IMR-90 (cell line): ENCODE results near the gene ARHGEF7. TPM values are rescaled to one million over a fixed set of nuclear protein-coding genes. Genes with fewer than 3 reads are reported as not detected.

Experiments
- ATAC-seq: fragments of 200-7000 bp; cut with Tn5 transposase; 2 replicates; pipeline ENCODE4 v1.9.1; 2020; ENCODE audit warnings: low read depth, mild to moderate bottlenecking, moderate library complexity
- BruUV-seq: library from RNA; stranded (reverse); fragments of 400-500 nt; replicated peaks from 2 replicates; lab custom pipeline; 2021; lab: Mats Ljungman, UMichigan
- CTCF ChIA-PET: fragments of 300-600 bp; formaldehyde crosslinking; extraction: SDS; loops from one replicate; lab custom pipeline; 2021; ENCODE audit warnings: antibody characterized with exemption; lab: Yijun Ruan, JAX
- POLR2A ChIA-PET: fragments of 300-600 bp; sonication (Branson Sonifier 250); formaldehyde crosslinking; loops from one replicate; lab custom pipeline; 2022; ENCODE audit warnings: antibody characterized with exemption; ENCODE audit not compliant: unreplicated experiment; lab: Charles Lee
- DNase-seq: peaks from one replicate; pipeline ENCODE4 v3.0.0; 2013
- H2AFZ ChIP-seq: replicated peaks from 2 replicates; pipeline ENCODE3; 2013; ENCODE audit warnings: low read length, mild to moderate bottlenecking; ENCODE audit not compliant: poor library complexity
- H2AK5ac ChIP-seq: 2 replicates; pipeline ENCODE4 v1.6.1; 2013; ENCODE audit warnings: low read depth, low read length, inconsistent platforms
- H2AK9ac ChIP-seq: replicated peaks from 2 replicates; pipeline ENCODE3; 2013; ENCODE audit warnings: mild to moderate bottlenecking, low read depth, low read length, moderate library complexity; ENCODE audit not compliant: poor library complexity
- H2BK120ac ChIP-seq: 2 replicates; pipeline ENCODE4 v1.6.1; 2013; ENCODE audit warnings: low read depth, low read length, inconsistent platforms
- H2BK15ac ChIP-seq: 3 replicates; pipeline ENCODE4 v1.6.1; 2013; ENCODE audit warnings: low read depth, low read length, inconsistent platforms
- H2BK20ac ChIP-seq: 2 replicates; pipeline ENCODE4 v1.6.1; 2013; ENCODE audit warnings: low read depth, mild to moderate bottlenecking, inconsistent platforms, low read length, moderate library complexity
- H2BK5ac ChIP-seq: 2 replicates; pipeline ENCODE4 v1.6.1; 2013; ENCODE audit warnings: mild to moderate bottlenecking, low read depth, low read length, inconsistent platforms; ENCODE audit not compliant: poor library complexity, severe bottlenecking
- H3K14ac ChIP-seq: replicated peaks from 2 replicates; pipeline ENCODE4 v1.6.1; 2013; ENCODE audit warnings: low read depth, low read length, inconsistent platforms
- H3K18ac ChIP-seq: 2 replicates; pipeline ENCODE4 v1.6.1; 2013; ENCODE audit warnings: low read depth, low read length, control low read depth
- H3K23ac ChIP-seq: 2 replicates; pipeline ENCODE4 v1.6.1; 2013; ENCODE audit warnings: low read depth, low read length, inconsistent platforms
- H3K27ac ChIP-seq: 2 replicates; pipeline ENCODE4 v1.5.1; 2013; ENCODE audit warnings: mild to moderate bottlenecking, control low read depth, low read length; ENCODE audit not compliant: insufficient read depth
- H3K27me3 ChIP-seq: 2 replicates; pipeline ENCODE4 v1.6.1; 2013; ENCODE audit warnings: low read length; ENCODE audit not compliant: control insufficient read depth, insufficient read depth
- H3K36me3 ChIP-seq: 2 replicates; pipeline ENCODE4 v1.6.1; 2013; ENCODE audit warnings: low read length, mixed read lengths; ENCODE audit not compliant: control insufficient read depth, insufficient read depth
- H3K4ac ChIP-seq: 2 replicates; pipeline ENCODE4 v1.6.1; 2013; ENCODE audit warnings: low read depth, low read length, inconsistent platforms
- H3K4me1 ChIP-seq: 2 replicates; pipeline ENCODE4 v1.6.1; 2013; ENCODE audit warnings: low read length, mixed read lengths; ENCODE audit not compliant: control insufficient read depth, insufficient read depth
- H3K4me2 ChIP-seq: 2 replicates; pipeline ENCODE4 v1.6.1; 2013; ENCODE audit warnings: low read depth, mild to moderate bottlenecking, control low read depth, low read length, moderate library complexity
- H3K4me3 ChIP-seq: 2 replicates; pipeline ENCODE4 v1.5.1; 2013; ENCODE audit warnings: low read depth, mild to moderate bottlenecking, control low read depth, low read length, moderate library complexity; ENCODE audit not compliant: insufficient read depth
- H3K56ac ChIP-seq: 2 replicates; pipeline ENCODE4 v1.6.1; 2013; ENCODE audit warnings: low read length, inconsistent platforms; ENCODE audit not compliant: insufficient read depth; ENCODE audit errors: extremely low read depth
- H3K79me1 ChIP-seq, 2 experiments: 2 replicates each; pipeline ENCODE4 v1.6.1; 2013; ENCODE audit warnings: low read length in 2 of 2, inconsistent platforms in 1 of 2, low read depth in 1 of 2
- H3K9ac ChIP-seq: 2 replicates; pipeline ENCODE4 v1.6.1; 2013; ENCODE audit warnings: low read depth, low read length, control low read depth
- H3K9me1 ChIP-seq: 2 replicates; pipeline ENCODE4 v1.6.1; 2013; ENCODE audit warnings: low read length, inconsistent platforms; ENCODE audit not compliant: insufficient read depth
- H3K9me3 ChIP-seq: 2 replicates; pipeline ENCODE4 v1.6.1; 2013; ENCODE audit warnings: low read length; ENCODE audit not compliant: control insufficient read depth, insufficient read depth
- H4K20me1 ChIP-seq: 2 replicates; pipeline ENCODE4 v1.6.1; 2013; ENCODE audit warnings: low read length, inconsistent platforms; ENCODE audit not compliant: insufficient read depth
- H4K5ac ChIP-seq: 2 replicates; pipeline ENCODE4 v1.6.1; 2013; ENCODE audit warnings: mild to moderate bottlenecking, low read depth, low read length, control low read depth
- H4K8ac ChIP-seq, 2 experiments: 2 replicates each; pipeline ENCODE4 v1.6.1; 2013; ENCODE audit warnings: low read depth in 2 of 2, low read length in 2 of 2, control low read depth in 1 of 2, inconsistent platforms in 1 of 2
- H4K91ac ChIP-seq: 2 replicates; pipeline ENCODE4 v1.6.1; 2013; ENCODE audit warnings: low read depth, low read length, inconsistent platforms; ENCODE audit not compliant: insufficient read depth
- CEBPB ChIP-seq: IDR thresholded peaks from 2 replicates; pipeline ENCODE4 v1.6.1; 2012; ENCODE audit warnings: low read depth, low read length, improper control_type of control experiment
- CHD1 ChIP-seq: IDR thresholded peaks from 2 replicates; pipeline ENCODE4 v1.6.1; 2012; ENCODE audit warnings: low read depth, low read length, improper control_type of control experiment
- FOS ChIP-seq: fragments of 150-350 bp; IDR thresholded peaks from 2 replicates; pipeline ENCODE4 v1.6.1; 2016; ENCODE audit warnings: low read depth, low read length
- MAFK ChIP-seq: IDR thresholded peaks from 2 replicates; pipeline ENCODE4 v1.6.1; 2012; ENCODE audit warnings: low read depth, low read length, improper control_type of control experiment
- MAZ ChIP-seq: IDR thresholded peaks from 2 replicates; pipeline ENCODE4 v1.6.1; 2012; ENCODE audit warnings: low read depth, mild to moderate bottlenecking, low read length, improper control_type of control experiment, moderate library complexity, borderline replicate concordance
- MXI1 ChIP-seq: IDR thresholded peaks from 2 replicates; pipeline ENCODE4 v1.6.1; 2012; ENCODE audit warnings: low read depth, mild to moderate bottlenecking, low read length, moderate library complexity, borderline replicate concordance
- NFE2L2 ChIP-seq: fragments of 150-350 bp; IDR thresholded peaks from 2 replicates; pipeline ENCODE4 v1.6.1; 2016; ENCODE audit warnings: low read depth, mild to moderate bottlenecking, low read length
- POLR2A ChIP-seq: IDR thresholded peaks from 2 replicates; pipeline ENCODE4 v1.6.1; 2012; ENCODE audit warnings: mild to moderate bottlenecking, low read depth, low read length
- RAD21 ChIP-seq: IDR thresholded peaks from 2 replicates; pipeline ENCODE4 v1.6.1; 2012; ENCODE audit warnings: low read length, improper control_type of control experiment
- RCOR1 ChIP-seq: IDR thresholded peaks from 2 replicates; pipeline ENCODE4 v1.6.1; 2012; ENCODE audit warnings: mild to moderate bottlenecking, low read length, improper control_type of control experiment; ENCODE audit not compliant: insufficient replicate concordance
- RFX5 ChIP-seq: IDR thresholded peaks from 2 replicates; pipeline ENCODE4 v1.8.0; 2012; ENCODE audit warnings: low read depth, mild to moderate bottlenecking, low read length, moderate library complexity
- WGBS, 2 experiments: methylation state at CpG; one replicate each; pipeline versions ENCODE4 v1.1.5 to v1.1.7; 2013; ENCODE audit warnings: missing lambda C conversion rate in 2 of 2; ENCODE audit not compliant: insufficient read length in 1 of 2; ENCODE audit errors: extremely low coverage in 2 of 2; 5-methylcytosine and 5-hydroxymethylcytosine counted together
- dilution Hi-C: fragments of 300-500 bp; cut with HindIII; formaldehyde crosslinking; loops from one replicate; pipeline ENCODE4 v1.14.3; 2018; ENCODE audit warnings: low sequenced_read_pairs; ENCODE audit not compliant: unreplicated experiment
- in situ Hi-C: fragments of 300-500 bp; cut with MboI; formaldehyde crosslinking; loops from 3 replicates; pipeline ENCODE4 v1.14.3; 2019; ENCODE audit warnings: low sequenced_read_pairs, inconsistent platforms, mixed read lengths
- intact Hi-C: fragments of 100-400 bp; cut with micrococcal nuclease; formaldehyde crosslinking; loops from 2 replicates; pipeline ENCODE4 v1.10.0; 2022
- polyA plus RNA-seq, 3 experiments: library from polyadenylated mRNA; depleted of rRNA; stranded (reverse); fragments of >200 nt; gene quantifications; 2 replicates each; pipeline ENCODE4 v1.2.3, GENCODE V29; 2012; ENCODE audit warnings: low replicate concordance in 1 of 3
- total RNA-seq: library from RNA; depleted of rRNA; stranded (reverse); fragments of >200 nt; gene quantifications from 2 replicates; pipeline ENCODE4 v1.2.3, GENCODE V29; 2012
- TF ChIP-seq, protein P1 (sequence below): conservative IDR thresholded peaks from 2 replicates; pipeline ENCODE4 v1.5.1; 2012; ENCODE audit warnings: mild to moderate bottlenecking, low read depth, low read length, improper control_type of control experiment
- TF ChIP-seq, protein P2 (sequence below): fragments of 150-350 bp; IDR thresholded peaks from 2 replicates; pipeline ENCODE4 v1.6.1; 2016; ENCODE audit warnings: low read depth, mild to moderate bottlenecking, low read length, moderate library complexity, borderline replicate concordance

Gene ARHGEF7
- total and polyA plus RNA-seq, 2 of the 4 experiments (the other 2 are of a cell fraction) = 32.9 to 59.0 TPM

DNA sequence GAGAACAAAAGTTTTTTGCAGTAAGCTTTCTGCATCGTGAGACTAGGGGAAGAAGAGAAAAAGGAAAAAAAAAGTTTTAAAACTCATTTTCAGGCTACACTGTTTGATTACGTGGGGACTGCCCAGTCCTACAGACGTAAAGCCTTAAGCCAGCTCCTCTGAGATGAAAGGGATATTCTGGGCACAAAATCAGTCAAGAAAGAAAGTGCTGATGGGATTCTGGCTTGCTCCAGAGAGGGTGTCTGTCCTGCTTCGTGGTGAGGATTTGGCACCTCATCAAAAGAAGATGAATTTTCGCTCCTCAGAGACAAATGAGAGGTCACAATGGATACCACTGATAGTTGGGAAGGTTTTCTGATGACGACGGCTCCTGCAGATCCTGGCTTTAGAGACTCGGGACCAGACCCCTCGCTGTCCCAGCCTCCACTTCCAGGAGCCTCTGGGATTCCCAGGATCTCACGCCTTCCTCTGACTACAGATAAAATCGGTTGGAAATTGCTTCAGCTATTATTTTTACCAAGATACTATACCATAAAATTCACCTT is 215.0 kb downstream of the ARHGEF7 start:
- Histone ChIP-seq H2BK120ac (no peak overlapping the region), H3K18ac (no peak overlapping the region), H3K79me1 (no peaks in the 10 kb centered on the region), H2AFZ (no peak overlapping the region), H3K9ac (no peak overlapping the region), H3K9me1 (no peaks in the 10 kb centered on the region), H3K23ac (no peak overlapping the region), H4K8ac (no peak overlapping the region), H3K9me3 (peaks cover 3% of the 10 kb centered on the region), H3K56ac (no peak overlapping the region), H2AK5ac (no peak overlapping the region), H3K4ac (no peak overlapping the region), H3K27ac (no peak overlapping the region), H4K5ac (no peak overlapping the region), H3K36me3 (no peaks in the 10 kb centered on the region), H2AK9ac (no peak overlapping the region), H3K4me1 (no peaks in the 10 kb centered on the region), H3K27me3 (peaks cover 8% of the 10 kb centered on the region; the same call in 1 of the 2 replicates), H4K20me1 (no peaks in the 10 kb centered on the region), H2BK20ac (no peak overlapping the region), H2BK5ac (no peak overlapping the region), H2BK15ac (no peak overlapping the region), H3K14ac (no peak overlapping the region), H3K4me2 (no peak overlapping the region), H4K91ac (no peak overlapping the region), H3K4me3 (no peak overlapping the region)
- ChIA-PET POLR2A (no interaction called here), CTCF (no interaction called here)
- TF ChIP-seq MXI1 (no peak), RAD21 (no peak), CHD1 (no peak), MAZ (no peak), RFX5 (no peak), NFE2L2 (no peak), RCOR1 (no peak), POLR2A (no peak), FOS (no peak), CEBPB (no peak), MAFK (no peak)
- TF ChIP-seq, protein P1, sequence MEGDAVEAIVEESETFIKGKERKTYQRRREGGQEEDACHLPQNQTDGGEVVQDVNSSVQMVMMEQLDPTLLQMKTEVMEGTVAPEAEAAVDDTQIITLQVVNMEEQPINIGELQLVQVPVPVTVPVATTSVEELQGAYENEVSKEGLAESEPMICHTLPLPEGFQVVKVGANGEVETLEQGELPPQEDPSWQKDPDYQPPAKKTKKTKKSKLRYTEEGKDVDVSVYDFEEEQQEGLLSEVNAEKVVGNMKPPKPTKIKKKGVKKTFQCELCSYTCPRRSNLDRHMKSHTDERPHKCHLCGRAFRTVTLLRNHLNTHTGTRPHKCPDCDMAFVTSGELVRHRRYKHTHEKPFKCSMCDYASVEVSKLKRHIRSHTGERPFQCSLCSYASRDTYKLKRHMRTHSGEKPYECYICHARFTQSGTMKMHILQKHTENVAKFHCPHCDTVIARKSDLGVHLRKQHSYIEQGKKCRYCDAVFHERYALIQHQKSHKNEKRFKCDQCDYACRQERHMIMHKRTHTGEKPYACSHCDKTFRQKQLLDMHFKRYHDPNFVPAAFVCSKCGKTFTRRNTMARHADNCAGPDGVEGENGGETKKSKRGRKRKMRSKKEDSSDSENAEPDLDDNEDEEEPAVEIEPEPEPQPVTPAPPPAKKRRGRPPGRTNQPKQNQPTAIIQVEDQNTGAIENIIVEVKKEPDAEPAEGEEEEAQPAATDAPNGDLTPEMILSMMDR = no peak
- TF ChIP-seq, protein P2, sequence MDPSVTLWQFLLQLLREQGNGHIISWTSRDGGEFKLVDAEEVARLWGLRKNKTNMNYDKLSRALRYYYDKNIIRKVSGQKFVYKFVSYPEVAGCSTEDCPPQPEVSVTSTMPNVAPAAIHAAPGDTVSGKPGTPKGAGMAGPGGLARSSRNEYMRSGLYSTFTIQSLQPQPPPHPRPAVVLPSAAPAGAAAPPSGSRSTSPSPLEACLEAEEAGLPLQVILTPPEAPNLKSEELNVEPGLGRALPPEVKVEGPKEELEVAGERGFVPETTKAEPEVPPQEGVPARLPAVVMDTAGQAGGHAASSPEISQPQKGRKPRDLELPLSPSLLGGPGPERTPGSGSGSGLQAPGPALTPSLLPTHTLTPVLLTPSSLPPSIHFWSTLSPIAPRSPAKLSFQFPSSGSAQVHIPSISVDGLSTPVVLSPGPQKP = no peak
- intact Hi-C loops (no loop called here), dilution Hi-C loops (no loop called here), in situ Hi-C loops (no loop called here)
- BruUV-seq = no TSS peak
- DNase-seq = no peak
- ATAC-seq = no peak
- 0% methylated on average over 1 of the region's 11 CpGs; no CpG with 5 or more reads in 1 of the 2 experiments for WGBS, 2 experiments
